ENCODE results near the gene FAM181B. TPM values are rescaled to one million over a fixed set of nuclear protein-coding genes. Genes with fewer than 3 reads are reported as not detected.

FAM181B gene
- 1 to 10 TPM in 3 of 4 donors, under 1 TPM in 1; 0.83 to 1.6 (median 1.2) TPM for total RNA-seq

- Histone ChIP-seq H3K27ac (replicated peaks in 1 of 4) (peak within 1 kb of the TSS; percentile 56 to 70 (median 66)), H3K4me1 (peaks cover 6 to 31% (median 20%) of the 10 kb centered on the region in 4 donors), H3K9me3 (no peaks in the 10 kb centered on the region), H3K36me3 (no peaks in the 10 kb centered on the region), H3K4me3 (peak within 1 kb of the TSS; percentile 64 to 74 (median 68)), H3K27me3 (peaks cover 0 to 59% (median 9%) of the 10 kb centered on the region in 4 donors)
- WGBS: 2% methylated on average over 12 of the region's 67 CpGs
- DNase-seq (ENCODE audit: extremely low spot score): no peak
- intact Hi-C loops (cut with DNase I): no loop called here
- no peak for TF ChIP-seq POLR2A (IDR thresholded peaks at IDR 0.05; ENCODE audit: low read depth)
- no peak for TF ChIP-seq CTCF (IDR thresholded peaks at IDR 0.05)
- no peak for TF ChIP-seq EP300 (IDR thresholded peaks at IDR 0.05)
- no peak for TF ChIP-seq POLR2AphosphoS5 (IDR thresholded peaks at IDR 0.05)
These were observed at the start of gene FAM181B for GRCh38 chr11:82733444-82734119. Gene FAM181B, minus strand, starts transcription at chr11:82733864. Its CDS starts 135 bp downstream, at chr11:82733729.

DNA sequence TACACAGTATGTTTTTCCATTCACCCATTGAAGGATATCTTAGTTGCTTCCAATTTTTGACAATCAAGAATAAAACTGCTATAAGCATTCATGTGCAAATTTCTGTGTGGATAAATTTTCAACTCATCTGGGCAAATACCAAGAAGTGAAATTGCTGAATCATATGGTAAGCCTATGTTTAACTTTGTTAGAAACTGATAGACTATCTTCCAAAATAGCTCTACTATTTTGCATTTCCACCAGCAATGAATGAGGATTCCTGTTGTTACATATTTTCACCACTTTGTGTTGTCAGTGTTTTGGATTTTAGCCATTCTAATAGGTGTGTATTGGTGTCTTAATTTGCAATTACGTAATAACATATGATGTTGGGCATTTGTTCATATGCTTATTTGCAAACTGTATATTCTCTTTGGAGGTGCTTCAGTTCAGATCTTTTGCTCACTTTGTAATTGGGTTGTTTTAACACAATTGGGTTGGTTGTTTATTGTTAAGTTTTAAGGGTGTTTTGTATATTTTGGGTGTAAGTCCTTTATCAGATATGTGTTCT is 49.2 kb upstream of the FAM181B start:
- no peak overlapping the region for H3K4me3 ChIP-seq
- H3K27me3 ChIP-seq: no peaks in the 10 kb centered on the region
- 100% methylated on average over 1 of the region's 1 CpG for WGBS
- no peaks in the 10 kb centered on the region for H3K9me3 ChIP-seq
- H3K36me3 ChIP-seq: no peaks in the 10 kb centered on the region
- TF ChIP-seq EP300 (IDR thresholded peaks at IDR 0.05) (no peak), POLR2A (IDR thresholded peaks at IDR 0.05; ENCODE audit: low read depth) (no peak), CTCF (IDR thresholded peaks at IDR 0.05) (no peak), POLR2AphosphoS5 (IDR thresholded peaks at IDR 0.05) (no peak)
- no peaks in the 10 kb centered on the region for H3K4me1 ChIP-seq
- intact Hi-C loops (cut with DNase I): no loop called here
- DNase-seq (ENCODE audit: extremely low spot score): no peak
- no peak overlapping the region for H3K27ac ChIP-seq (replicated peaks in 1 of 4)

DNA sequence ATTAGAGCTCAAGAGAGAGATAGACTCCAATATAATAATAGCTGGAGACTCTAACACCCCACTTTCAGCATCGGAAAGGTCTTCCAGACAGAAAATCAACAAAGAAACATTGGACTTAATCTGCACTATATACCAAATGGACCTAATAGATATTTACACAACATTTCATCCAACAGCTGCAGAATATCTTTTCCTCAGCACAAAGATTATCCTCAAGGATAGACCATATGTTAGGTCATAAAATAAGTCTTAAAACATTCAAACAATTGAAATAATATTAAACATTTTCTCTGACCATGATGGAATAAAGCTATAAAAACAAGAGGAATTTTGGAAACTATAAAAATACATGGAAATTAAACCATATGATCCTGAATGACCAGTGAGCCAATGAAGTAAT is 45.1 kb upstream of the FAM181B start:
- no peak for DNase-seq (ENCODE audit: extremely low spot score)
- Histone ChIP-seq H3K27me3 (no peaks in the 10 kb centered on the region), H3K36me3 (no peaks in the 10 kb centered on the region), H3K4me1 (no peaks in the 10 kb centered on the region), H3K4me3 (no peak overlapping the region), H3K27ac (replicated peaks in 1 of 4) (no peak overlapping the region), H3K9me3 (peaks cover 0 to 19% (median 6%) of the 10 kb centered on the region in 4 donors)
- intact Hi-C loops (cut with DNase I): no loop called here
- TF ChIP-seq POLR2AphosphoS5 (IDR thresholded peaks at IDR 0.05): no peak
- no peak for TF ChIP-seq CTCF (IDR thresholded peaks at IDR 0.05)
- TF ChIP-seq EP300 (IDR thresholded peaks at IDR 0.05): no peak
- no peak for TF ChIP-seq POLR2A (IDR thresholded peaks at IDR 0.05; ENCODE audit: low read depth)
- WGBS: 69% methylated on average over 1 of the region's 1 CpG

- Histone ChIP-seq H3K9me3 (peaks cover 0 to 19% (median 6%) of the 10 kb centered on the region in 4 donors), H3K4me3 (no peak overlapping the region), H3K27me3 (no peaks in the 10 kb centered on the region), H3K27ac (replicated peaks in 1 of 4) (no peak overlapping the region), H3K36me3 (no peaks in the 10 kb centered on the region), H3K4me1 (no peaks in the 10 kb centered on the region)
- WGBS: 88% methylated on average over 1 of the region's 2 CpGs
- intact Hi-C loops (cut with DNase I): no loop called here
- no peak for DNase-seq (ENCODE audit: extremely low spot score)
- TF ChIP-seq POLR2AphosphoS5 (IDR thresholded peaks at IDR 0.05): no peak
- no peak for TF ChIP-seq EP300 (IDR thresholded peaks at IDR 0.05)
- TF ChIP-seq CTCF (IDR thresholded peaks at IDR 0.05): no peak
- no peak for TF ChIP-seq POLR2A (IDR thresholded peaks at IDR 0.05; ENCODE audit: low read depth)
These were observed 42.7 kb upstream of the FAM181B start for GRCh38 chr11:82776377-82776776.

Measured in esophagus muscularis mucosa (tissue), 4 donors.